ENCODE results near the gene LGALS7.

DNA sequence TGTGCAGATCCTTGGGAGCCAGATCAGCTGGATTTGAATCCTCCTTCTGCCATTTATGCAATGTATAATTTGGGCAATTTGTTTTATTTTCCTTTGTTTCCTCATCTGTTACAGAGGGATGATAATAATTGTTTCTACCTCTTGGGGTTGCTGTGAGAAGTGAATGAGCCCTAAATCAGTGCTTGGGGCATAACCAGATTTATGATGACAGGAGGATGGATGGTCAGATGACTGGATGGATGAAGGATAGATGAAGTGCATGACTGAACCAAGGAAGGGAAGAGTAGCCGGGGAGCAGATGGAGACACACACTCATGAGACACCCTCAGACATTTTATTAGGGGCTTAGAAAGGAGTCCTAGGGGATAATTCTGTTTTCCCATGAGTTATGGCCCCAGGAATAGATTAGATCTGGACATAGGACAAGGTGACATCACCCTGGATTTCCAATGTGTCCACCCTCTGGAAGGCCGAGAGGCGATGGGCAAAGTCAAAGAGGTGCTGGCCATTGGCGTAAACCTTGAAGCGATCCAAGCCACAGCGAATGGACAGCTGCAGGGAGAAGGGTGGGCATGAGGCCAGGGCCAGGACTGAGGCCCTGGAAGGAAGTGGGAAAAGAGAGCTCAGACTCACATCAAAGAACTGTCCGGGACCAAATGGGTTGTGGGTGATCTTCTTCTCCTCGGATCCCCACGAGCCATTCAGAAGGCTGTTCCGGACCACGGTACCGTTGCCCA lies 28.2 kb upstream of the LGALS7 start:
- no peak for TF ChIP-seq POLR2A (IDR thresholded peaks at IDR 0.05)
- TF ChIP-seq, protein P1, sequence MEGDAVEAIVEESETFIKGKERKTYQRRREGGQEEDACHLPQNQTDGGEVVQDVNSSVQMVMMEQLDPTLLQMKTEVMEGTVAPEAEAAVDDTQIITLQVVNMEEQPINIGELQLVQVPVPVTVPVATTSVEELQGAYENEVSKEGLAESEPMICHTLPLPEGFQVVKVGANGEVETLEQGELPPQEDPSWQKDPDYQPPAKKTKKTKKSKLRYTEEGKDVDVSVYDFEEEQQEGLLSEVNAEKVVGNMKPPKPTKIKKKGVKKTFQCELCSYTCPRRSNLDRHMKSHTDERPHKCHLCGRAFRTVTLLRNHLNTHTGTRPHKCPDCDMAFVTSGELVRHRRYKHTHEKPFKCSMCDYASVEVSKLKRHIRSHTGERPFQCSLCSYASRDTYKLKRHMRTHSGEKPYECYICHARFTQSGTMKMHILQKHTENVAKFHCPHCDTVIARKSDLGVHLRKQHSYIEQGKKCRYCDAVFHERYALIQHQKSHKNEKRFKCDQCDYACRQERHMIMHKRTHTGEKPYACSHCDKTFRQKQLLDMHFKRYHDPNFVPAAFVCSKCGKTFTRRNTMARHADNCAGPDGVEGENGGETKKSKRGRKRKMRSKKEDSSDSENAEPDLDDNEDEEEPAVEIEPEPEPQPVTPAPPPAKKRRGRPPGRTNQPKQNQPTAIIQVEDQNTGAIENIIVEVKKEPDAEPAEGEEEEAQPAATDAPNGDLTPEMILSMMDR (IDR thresholded peaks at IDR 0.05) = no peak
- no peak for TF ChIP-seq POLR2AphosphoS5 (IDR thresholded peaks at IDR 0.05; ENCODE audit: insufficient read depth in 1 of 2, low read depth in 1 of 2)

All from vagina (tissue), 2 donors.